ENCODE results near the gene RAF1. TPM values are rescaled to one million over a fixed set of nuclear protein-coding genes. Genes with fewer than 3 reads are reported as not detected.
"Not testable (repeated sequence)": the region's sequence is repeated elsewhere in the genome, so short reads cannot be mapped to it uniquely, and the experiment has no call there.

The RAF1 gene
- total and polyA plus RNA-seq, 2 of the 13 experiments (the other 11 are each of a cell fraction or from before 2014, with no cell fraction given): 72.2 to 91.4 TPM

DNA sequence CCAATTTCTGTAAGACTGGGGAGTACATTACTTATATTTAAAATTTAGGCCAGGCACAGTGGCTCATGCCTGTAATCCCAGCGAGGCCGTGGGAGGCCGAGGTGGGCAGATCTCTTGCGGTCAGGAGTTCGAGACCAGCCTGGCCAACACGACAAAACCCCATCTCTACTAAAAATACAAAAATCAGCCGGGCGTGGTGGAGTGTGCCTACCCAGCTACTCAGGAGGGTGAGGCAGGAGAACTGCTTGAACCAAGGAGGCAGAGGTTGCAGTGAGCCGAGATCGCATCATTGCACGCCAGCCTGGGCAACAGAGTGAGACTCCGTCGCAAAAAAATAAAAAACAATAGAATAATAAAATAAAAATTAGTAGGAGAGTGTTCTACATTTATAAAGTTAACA, 2.5 kb downstream of the RAF1 start:
- H3K9me3 ChIP-seq (ENCODE audit: low read length); H3K9ac ChIP-seq (ENCODE audit: insufficient read depth, low read depth, low read length); FAIRE-seq; H3K36me3 ChIP-seq (replicated peaks in 1 of 2; ENCODE audit: control insufficient read depth in 1 of 2, insufficient read depth in 2 of 2, low read length in 2 of 2); H2AFZ ChIP-seq (ENCODE audit: low read length); DNase-seq (ENCODE audit: low spot score); H3K27me3 ChIP-seq (ENCODE audit: control insufficient read depth in 1 of 2, insufficient read depth in 2 of 2, low read length in 2 of 2); in situ Hi-C loops (cut with HindIII; ENCODE audit: extremely low pct_ligation_motif_present, low pct_unique_long_range_greater_than_20kb); ATAC-seq; CTCF ChIA-PET (ENCODE audit: low intra/inter-chr PET ratio, low total read pairs); POLR2A ChIA-PET; BruUV-seq (replicated peaks): not testable (repeated sequence)
- 0 out of 2 replicates have a peak, but pooled peaks have one; percentile 23 for TF ChIP-seq ZBTB38 (CRISPR knock-in tag; IDR thresholded peaks at IDR 0.05)
- Histone ChIP-seq H3K4me2 (ENCODE audit: low read depth, low read length) (peak overlapping the region; percentile 78), H3K79me2 (ENCODE audit: insufficient read depth, low read length) (peaks cover 75% of the 10 kb centered on the region), H4K20me1 (ENCODE audit: insufficient read depth, low read length) (peaks cover 22% of the 10 kb centered on the region; the same call in 1 of the 2 replicates), H3K4me1 (ENCODE audit: insufficient read depth, low read length) (peaks cover 42% of the 10 kb centered on the region), H3K4me3 (replicated peaks in 1 of 3; ENCODE audit: insufficient read depth in 1 of 3, low read depth in 2 of 3, low read length in 3 of 3) (peak overlapping the region; percentile 13 to 92 (median 34); a peak in 4 of 6 replicates), H3K27ac (ENCODE audit: extremely low read length, insufficient read depth, low read length) (peak overlapping the region; percentile 42)
- 79% methylated on average over 13 of the region's 13 CpGs for WGBS (ENCODE audit: low lambda C conversion rate)
- intact Hi-C loops (cut with micrococcal nuclease; ENCODE audit: unreplicated experiment): loop anchor here (5.0 kb wide), 1 partner anchor 104 kb away; the partner anchor contains the start of gene MKRN2

DNA sequence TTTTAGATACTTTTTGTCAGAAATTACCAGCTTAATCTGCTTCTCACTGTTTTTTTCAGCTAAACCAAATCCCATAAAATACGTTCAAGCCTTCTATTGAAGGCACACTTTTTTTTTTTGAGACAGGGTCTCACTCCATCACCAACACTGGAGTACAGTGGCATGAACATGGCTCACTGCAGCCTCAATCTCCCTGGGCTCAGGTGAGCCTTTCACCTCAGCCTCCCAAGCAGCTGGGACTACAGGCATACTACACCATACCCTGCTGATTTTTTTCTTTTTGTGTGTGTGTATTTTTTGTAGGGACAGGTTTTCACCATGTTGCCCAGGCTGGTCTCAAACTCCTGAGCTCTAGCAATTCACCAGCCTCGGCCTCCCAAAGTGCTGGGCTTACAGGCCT, 3.7 kb downstream of the RAF1 start:
- intact Hi-C loops (cut with micrococcal nuclease; ENCODE audit: unreplicated experiment): loop anchor here (5.0 kb wide), 1 partner anchor 103 kb away; the partner anchor contains the start of gene MKRN2
- peak overlapping the region; percentile 78 for H3K4me2 ChIP-seq (ENCODE audit: low read depth, low read length)
- TF ChIP-seq, protein P1, sequence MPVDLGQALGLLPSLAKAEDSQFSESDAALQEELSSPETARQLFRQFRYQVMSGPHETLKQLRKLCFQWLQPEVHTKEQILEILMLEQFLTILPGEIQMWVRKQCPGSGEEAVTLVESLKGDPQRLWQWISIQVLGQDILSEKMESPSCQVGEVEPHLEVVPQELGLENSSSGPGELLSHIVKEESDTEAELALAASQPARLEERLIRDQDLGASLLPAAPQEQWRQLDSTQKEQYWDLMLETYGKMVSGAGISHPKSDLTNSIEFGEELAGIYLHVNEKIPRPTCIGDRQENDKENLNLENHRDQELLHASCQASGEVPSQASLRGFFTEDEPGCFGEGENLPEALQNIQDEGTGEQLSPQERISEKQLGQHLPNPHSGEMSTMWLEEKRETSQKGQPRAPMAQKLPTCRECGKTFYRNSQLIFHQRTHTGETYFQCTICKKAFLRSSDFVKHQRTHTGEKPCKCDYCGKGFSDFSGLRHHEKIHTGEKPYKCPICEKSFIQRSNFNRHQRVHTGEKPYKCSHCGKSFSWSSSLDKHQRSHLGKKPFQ (CRISPR knock-in tag; IDR thresholded peaks at IDR 0.05; ENCODE audit: insufficient replicate concordance): peak; percentile 57
- TF ChIP-seq FOXK2 (IDR thresholded peaks at IDR 0.05) (no peak), KAT8 (CRISPR knock-in tag; IDR thresholded peaks at IDR 0.05) (no peak)
- TF ChIP-seq, protein P2, sequence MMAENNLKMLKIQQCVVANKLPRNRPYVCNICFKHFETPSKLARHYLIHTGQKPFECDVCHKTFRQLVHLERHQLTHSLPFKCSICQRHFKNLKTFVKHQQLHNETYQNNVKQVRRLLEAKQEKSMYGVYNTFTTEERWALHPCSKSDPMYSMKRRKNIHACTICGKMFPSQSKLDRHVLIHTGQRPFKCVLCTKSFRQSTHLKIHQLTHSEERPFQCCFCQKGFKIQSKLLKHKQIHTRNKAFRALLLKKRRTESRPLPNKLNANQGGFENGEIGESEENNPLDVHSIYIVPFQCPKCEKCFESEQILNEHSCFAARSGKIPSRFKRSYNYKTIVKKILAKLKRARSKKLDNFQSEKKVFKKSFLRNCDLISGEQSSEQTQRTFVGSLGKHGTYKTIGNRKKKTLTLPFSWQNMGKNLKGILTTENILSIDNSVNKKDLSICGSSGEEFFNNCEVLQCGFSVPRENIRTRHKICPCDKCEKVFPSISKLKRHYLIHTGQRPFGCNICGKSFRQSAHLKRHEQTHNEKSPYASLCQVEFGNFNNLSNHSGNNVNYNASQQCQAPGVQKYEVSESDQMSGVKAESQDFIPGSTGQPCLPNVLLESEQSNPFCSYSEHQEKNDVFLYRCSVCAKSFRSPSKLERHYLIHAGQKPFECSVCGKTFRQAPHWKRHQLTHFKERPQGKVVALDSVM (CRISPR knock-in tag; IDR thresholded peaks at IDR 0.05): peak; percentile 69; the same call in 1 of the 2 replicates
- no peak for DNase-seq (ENCODE audit: low spot score)
- in situ Hi-C loops (cut with HindIII; ENCODE audit: extremely low pct_ligation_motif_present, low pct_unique_long_range_greater_than_20kb): no loop called here
- H3K9me3 ChIP-seq (ENCODE audit: low read length): no peaks in the 10 kb centered on the region
- H3K9ac ChIP-seq (ENCODE audit: insufficient read depth, low read depth, low read length): no peak overlapping the region
- POLR2A ChIA-PET: interaction anchor here (1.4 kb wide), 1 partner anchor 14 kb away, joined by 4 read pairs; no protein-coding TSS in a partner anchor
- no peaks in the 10 kb centered on the region; a peak in 1 of 5 replicates for H3K27me3 ChIP-seq (ENCODE audit: control insufficient read depth in 1 of 2, insufficient read depth in 2 of 2, low read length in 2 of 2)
- BruUV-seq (replicated peaks): no TSS peak
- no peaks in the 10 kb centered on the region; a peak in 1 of 5 replicates for H3K36me3 ChIP-seq (replicated peaks in 1 of 2; ENCODE audit: control insufficient read depth in 1 of 2, insufficient read depth in 2 of 2, low read length in 2 of 2)
- CTCF ChIA-PET (ENCODE audit: low intra/inter-chr PET ratio, low total read pairs): no interaction called here
- no peak overlapping the region for H2AFZ ChIP-seq (ENCODE audit: low read length)
- no peak for ATAC-seq
- H3K4me1 ChIP-seq (ENCODE audit: insufficient read depth, low read length): peaks cover 53% of the 10 kb centered on the region
- H3K27ac ChIP-seq (ENCODE audit: extremely low read length, insufficient read depth, low read length): peak overlapping the region; percentile 42
- peaks cover 87% of the 10 kb centered on the region for H3K79me2 ChIP-seq (ENCODE audit: insufficient read depth, low read length)
- peak overlapping the region in 1 of 3 experiments; percentile 92; a peak in 1 of 6 replicates for H3K4me3 ChIP-seq (replicated peaks in 1 of 3; ENCODE audit: insufficient read depth in 1 of 3, low read depth in 2 of 3, low read length in 3 of 3)
- 74% methylated on average over 2 of the region's 2 CpGs for WGBS (ENCODE audit: low lambda C conversion rate)
- H4K20me1 ChIP-seq (ENCODE audit: insufficient read depth, low read length): peaks cover 31% of the 10 kb centered on the region
- no peak for FAIRE-seq
